Duodenal mucosa (tissue), 2 donors: ENCODE measurements around the gene GIT2.

Source experiments
- H3K27ac ChIP-seq: one replicate; pipeline ENCODE4 v1.7.0; 2013; ENCODE audit warnings: low read depth, low read length
- H3K27me3 ChIP-seq, 2 donors: one replicate each; pipeline ENCODE4 v1.7.0; 2013; ENCODE audit warnings: low read length in 2 of 2, control low read depth in 1 of 2; ENCODE audit not compliant: insufficient read depth in 2 of 2, control insufficient read depth in 1 of 2
- H3K36me3 ChIP-seq, 2 donors: one replicate each; pipeline ENCODE4 v1.7.0; 2013; ENCODE audit warnings: low read length in 2 of 2, control low read depth in 1 of 2; ENCODE audit not compliant: insufficient read depth in 2 of 2, control insufficient read depth in 1 of 2
- H3K4me1 ChIP-seq, 2 donors: one replicate each; pipeline ENCODE4 v1.7.0; 2013; ENCODE audit warnings: low read length in 2 of 2, control low read depth in 1 of 2; ENCODE audit not compliant: insufficient read depth in 2 of 2, control insufficient read depth in 1 of 2
- H3K4me3 ChIP-seq, 2 donors: one replicate each; pipeline ENCODE4 v1.7.0; 2013; ENCODE audit warnings: low read length in 2 of 2, low read depth in 1 of 2
- H3K9ac ChIP-seq, 2 donors: one replicate each; pipeline ENCODE4 v1.7.0; 2013; ENCODE audit warnings: low read length in 2 of 2, low read depth in 1 of 2
- H3K9me3 ChIP-seq, 2 donors: one replicate each; pipeline ENCODE4 v1.7.0; 2013; ENCODE audit warnings: low read length in 2 of 2, control low read depth in 1 of 2; ENCODE audit not compliant: control insufficient read depth in 1 of 2

Gene GIT2

GRCh38 chr12:109951136-109951535 lies 45.0 kb downstream of the GIT2 start:
- no peaks in the 10 kb centered on the region for H3K27me3 ChIP-seq
- H3K36me3 ChIP-seq = peaks cover 36 to 65% of the 10 kb centered on the region in 2 donors
- H3K4me3 ChIP-seq = no peak overlapping the region
- H3K9me3 ChIP-seq = no peaks in the 10 kb centered on the region
- peak overlapping the region; percentile 44 for H3K27ac ChIP-seq
- no peak overlapping the region for H3K9ac ChIP-seq
- peaks cover 15 to 35% of the 10 kb centered on the region in 2 donors for H3K4me1 ChIP-seq

- Histone ChIP-seq H3K9me3 (no peaks in the 10 kb centered on the region), H3K27ac (no peak overlapping the region), H3K4me3 (no peak overlapping the region), H3K4me1 (peaks cover 15 to 35% of the 10 kb centered on the region in 2 donors), H3K9ac (no peak overlapping the region), H3K27me3 (no peaks in the 10 kb centered on the region), H3K36me3 (peaks cover 36 to 63% of the 10 kb centered on the region in 2 donors)
Observed at GRCh38 chr12:109950625-109951024, 45.5 kb downstream of the GIT2 start.

GRCh38 chr12:109949089-109949488 lies 47.1 kb downstream of the GIT2 start:
- H3K4me3 ChIP-seq = no peak overlapping the region
- no peak overlapping the region for H3K9ac ChIP-seq
- H3K4me1 ChIP-seq = peaks cover 15 to 35% of the 10 kb centered on the region in 2 donors
- H3K27ac ChIP-seq = no peak overlapping the region
- no peaks in the 10 kb centered on the region for H3K27me3 ChIP-seq
- no peaks in the 10 kb centered on the region for H3K9me3 ChIP-seq
- H3K36me3 ChIP-seq = peaks cover 36 to 67% of the 10 kb centered on the region in 2 donors

- H3K9ac ChIP-seq = no peak overlapping the region
- peaks cover 36 to 62% of the 10 kb centered on the region in 2 donors for H3K36me3 ChIP-seq
- H3K9me3 ChIP-seq = no peaks in the 10 kb centered on the region
- no peak overlapping the region for H3K27ac ChIP-seq
- no peak overlapping the region for H3K4me3 ChIP-seq
- no peaks in the 10 kb centered on the region for H3K27me3 ChIP-seq
- H3K4me1 ChIP-seq = peaks cover 15 to 35% of the 10 kb centered on the region in 2 donors
Observed at GRCh38 chr12:109948368-109948767, 47.8 kb downstream of the GIT2 start.

- Histone ChIP-seq H3K9ac (no peak overlapping the region), H3K27ac (peak overlapping the region; percentile 54), H3K36me3 (peaks cover 32 to 57% of the 10 kb centered on the region in 2 donors), H3K9me3 (no peaks in the 10 kb centered on the region), H3K4me1 (peaks cover 15 to 35% of the 10 kb centered on the region in 2 donors), H3K4me3 (no peak overlapping the region), H3K27me3 (no peaks in the 10 kb centered on the region)
Observed at GRCh38 chr12:109947521-109947920, 48.6 kb downstream of the GIT2 start.

GRCh38 chr12:109946913-109947312 lies 49.3 kb downstream of the GIT2 start:
- no peak overlapping the region for H3K4me3 ChIP-seq
- no peak overlapping the region for H3K9ac ChIP-seq
- peaks cover 15 to 35% of the 10 kb centered on the region in 2 donors for H3K4me1 ChIP-seq
- H3K9me3 ChIP-seq = no peaks in the 10 kb centered on the region
- peak overlapping the region; percentile 39 for H3K27ac ChIP-seq
- H3K27me3 ChIP-seq = no peaks in the 10 kb centered on the region
- peaks cover 26 to 54% of the 10 kb centered on the region in 2 donors for H3K36me3 ChIP-seq

GRCh38 chr12:109946505-109946904 lies 49.7 kb downstream of the GIT2 start:
- no peaks in the 10 kb centered on the region for H3K27me3 ChIP-seq
- H3K9ac ChIP-seq = no peak overlapping the region
- H3K27ac ChIP-seq = no peak overlapping the region
- no peaks in the 10 kb centered on the region for H3K9me3 ChIP-seq
- H3K4me1 ChIP-seq = peaks cover 15 to 35% of the 10 kb centered on the region in 2 donors
- no peak overlapping the region for H3K4me3 ChIP-seq
- peaks cover 21 to 50% of the 10 kb centered on the region in 2 donors for H3K36me3 ChIP-seq

- Histone ChIP-seq H3K9ac (no peak overlapping the region), H3K27me3 (no peaks in the 10 kb centered on the region), H3K4me3 (no peak overlapping the region), H3K9me3 (no peaks in the 10 kb centered on the region), H3K4me1 (peaks cover 21 to 35% of the 10 kb centered on the region in 2 donors), H3K36me3 (peaks cover 10 to 32% of the 10 kb centered on the region in 2 donors), H3K27ac (no peak overlapping the region)
Observed at GRCh38 chr12:109944561-109945359, 51.4 kb downstream of the GIT2 start.

- no peak overlapping the region for H3K9ac ChIP-seq
- H3K4me3 ChIP-seq = no peak overlapping the region
- peaks cover 15 to 33% of the 10 kb centered on the region in 2 donors for H3K36me3 ChIP-seq
- H3K4me1 ChIP-seq = peaks cover 17 to 25% of the 10 kb centered on the region in 2 donors
- no peaks in the 10 kb centered on the region for H3K27me3 ChIP-seq
- H3K9me3 ChIP-seq = no peaks in the 10 kb centered on the region
- H3K27ac ChIP-seq = no peak overlapping the region
Observed at GRCh38 chr12:109943811-109944210, 52.4 kb downstream of the GIT2 start.

GRCh38 chr12:109940339-109940923 lies 55.7 kb downstream of the GIT2 start:
- no peak overlapping the region for H3K9ac ChIP-seq

More at GRCh38 chr12:109940339-109940923, 55.7 kb downstream of the GIT2 start:
- Histone ChIP-seq H3K27ac (no peak overlapping the region), H3K4me1 (peaks cover 5 to 7% of the 10 kb centered on the region in 2 donors), H3K27me3 (no peaks in the 10 kb centered on the region), H3K36me3 (peaks cover 21 to 47% of the 10 kb centered on the region in 2 donors), H3K4me3 (no peak overlapping the region), H3K9me3 (no peaks in the 10 kb centered on the region)
